Measurements from ENCODE around the gene DPF3.

GRCh38 chr14:72611506-72611905 lies 282.4 kb downstream of the DPF3 start:
- TF ChIP-seq, protein P1, sequence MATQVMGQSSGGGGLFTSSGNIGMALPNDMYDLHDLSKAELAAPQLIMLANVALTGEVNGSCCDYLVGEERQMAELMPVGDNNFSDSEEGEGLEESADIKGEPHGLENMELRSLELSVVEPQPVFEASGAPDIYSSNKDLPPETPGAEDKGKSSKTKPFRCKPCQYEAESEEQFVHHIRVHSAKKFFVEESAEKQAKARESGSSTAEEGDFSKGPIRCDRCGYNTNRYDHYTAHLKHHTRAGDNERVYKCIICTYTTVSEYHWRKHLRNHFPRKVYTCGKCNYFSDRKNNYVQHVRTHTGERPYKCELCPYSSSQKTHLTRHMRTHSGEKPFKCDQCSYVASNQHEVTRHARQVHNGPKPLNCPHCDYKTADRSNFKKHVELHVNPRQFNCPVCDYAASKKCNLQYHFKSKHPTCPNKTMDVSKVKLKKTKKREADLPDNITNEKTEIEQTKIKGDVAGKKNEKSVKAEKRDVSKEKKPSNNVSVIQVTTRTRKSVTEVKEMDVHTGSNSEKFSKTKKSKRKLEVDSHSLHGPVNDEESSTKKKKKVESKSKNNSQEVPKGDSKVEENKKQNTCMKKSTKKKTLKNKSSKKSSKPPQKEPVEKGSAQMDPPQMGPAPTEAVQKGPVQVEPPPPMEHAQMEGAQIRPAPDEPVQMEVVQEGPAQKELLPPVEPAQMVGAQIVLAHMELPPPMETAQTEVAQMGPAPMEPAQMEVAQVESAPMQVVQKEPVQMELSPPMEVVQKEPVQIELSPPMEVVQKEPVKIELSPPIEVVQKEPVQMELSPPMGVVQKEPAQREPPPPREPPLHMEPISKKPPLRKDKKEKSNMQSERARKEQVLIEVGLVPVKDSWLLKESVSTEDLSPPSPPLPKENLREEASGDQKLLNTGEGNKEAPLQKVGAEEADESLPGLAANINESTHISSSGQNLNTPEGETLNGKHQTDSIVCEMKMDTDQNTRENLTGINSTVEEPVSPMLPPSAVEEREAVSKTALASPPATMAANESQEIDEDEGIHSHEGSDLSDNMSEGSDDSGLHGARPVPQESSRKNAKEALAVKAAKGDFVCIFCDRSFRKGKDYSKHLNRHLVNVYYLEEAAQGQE (IDR thresholded peaks at IDR 0.05) = no peak
- TF ChIP-seq, protein P2, sequence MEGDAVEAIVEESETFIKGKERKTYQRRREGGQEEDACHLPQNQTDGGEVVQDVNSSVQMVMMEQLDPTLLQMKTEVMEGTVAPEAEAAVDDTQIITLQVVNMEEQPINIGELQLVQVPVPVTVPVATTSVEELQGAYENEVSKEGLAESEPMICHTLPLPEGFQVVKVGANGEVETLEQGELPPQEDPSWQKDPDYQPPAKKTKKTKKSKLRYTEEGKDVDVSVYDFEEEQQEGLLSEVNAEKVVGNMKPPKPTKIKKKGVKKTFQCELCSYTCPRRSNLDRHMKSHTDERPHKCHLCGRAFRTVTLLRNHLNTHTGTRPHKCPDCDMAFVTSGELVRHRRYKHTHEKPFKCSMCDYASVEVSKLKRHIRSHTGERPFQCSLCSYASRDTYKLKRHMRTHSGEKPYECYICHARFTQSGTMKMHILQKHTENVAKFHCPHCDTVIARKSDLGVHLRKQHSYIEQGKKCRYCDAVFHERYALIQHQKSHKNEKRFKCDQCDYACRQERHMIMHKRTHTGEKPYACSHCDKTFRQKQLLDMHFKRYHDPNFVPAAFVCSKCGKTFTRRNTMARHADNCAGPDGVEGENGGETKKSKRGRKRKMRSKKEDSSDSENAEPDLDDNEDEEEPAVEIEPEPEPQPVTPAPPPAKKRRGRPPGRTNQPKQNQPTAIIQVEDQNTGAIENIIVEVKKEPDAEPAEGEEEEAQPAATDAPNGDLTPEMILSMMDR (IDR thresholded peaks at IDR 0.05) = no peak
- no peak for TF ChIP-seq MAX (IDR thresholded peaks at IDR 0.05)
- no peak for TF ChIP-seq SREBF2 (IDR thresholded peaks at IDR 0.05)
- TF ChIP-seq MAFK (IDR thresholded peaks at IDR 0.05; ENCODE audit: partially characterized antibody) = no peak

All from A549 (cell line).